Hematopoietic multipotent progenitor cell treated with erythropoietin and hydrocortisone succinate and interleukin-3 and kit ligand, for 17 days (in vitro differentiated cells): ENCODE results near the gene SNX19.

ENCODE experiments used
- DNase-seq: peaks from one replicate; pipeline ENCODE4 v3.0.0-alpha.2; 2015; ENCODE audit warnings: low spot score

The SNX19 gene

DNA sequence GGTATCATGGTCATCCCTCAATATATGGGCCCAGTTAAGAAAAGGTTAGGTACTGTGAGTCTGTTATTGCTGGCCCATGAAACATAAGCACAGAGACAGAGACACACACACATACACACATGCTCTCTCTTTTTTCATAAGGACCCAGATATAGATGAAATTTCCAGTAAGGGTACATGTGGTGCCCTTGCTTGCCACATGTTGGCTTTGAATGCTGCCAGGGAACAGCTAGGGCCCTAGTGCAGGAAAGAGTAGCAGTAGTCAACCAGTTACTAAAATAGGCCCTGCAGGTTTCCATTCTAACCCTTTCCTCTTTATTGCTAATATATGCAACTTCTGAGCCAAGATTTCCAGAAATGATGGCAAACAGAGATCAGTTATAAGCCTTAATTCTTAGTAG lies 9.1 kb downstream of the SNX19 start:
- DNase-seq = no peak

- no peak for DNase-seq
Measured at GRCh38 chr11:130906616-130907015, 9.7 kb downstream of the SNX19 start.

DNA sequence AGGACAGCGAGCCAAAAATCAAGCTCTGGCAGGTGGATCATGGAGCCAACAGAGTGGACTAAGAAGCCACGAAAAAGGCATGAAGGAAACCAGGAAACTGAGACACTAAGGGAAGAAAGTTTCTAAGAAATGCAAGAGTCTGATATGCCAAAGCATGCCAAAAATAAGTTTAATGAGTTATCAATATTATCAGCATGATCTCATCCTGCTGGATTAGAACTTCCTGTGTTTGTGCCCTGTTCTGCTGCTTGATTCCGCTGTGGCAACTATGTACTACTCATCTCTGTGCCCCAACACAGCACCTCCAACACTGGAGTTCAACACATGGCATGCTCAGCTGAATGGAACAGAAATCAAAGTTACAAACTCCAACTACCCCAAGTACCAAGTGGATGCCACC lies 10.8 kb downstream of the SNX19 start:
- DNase-seq = no peak

DNA sequence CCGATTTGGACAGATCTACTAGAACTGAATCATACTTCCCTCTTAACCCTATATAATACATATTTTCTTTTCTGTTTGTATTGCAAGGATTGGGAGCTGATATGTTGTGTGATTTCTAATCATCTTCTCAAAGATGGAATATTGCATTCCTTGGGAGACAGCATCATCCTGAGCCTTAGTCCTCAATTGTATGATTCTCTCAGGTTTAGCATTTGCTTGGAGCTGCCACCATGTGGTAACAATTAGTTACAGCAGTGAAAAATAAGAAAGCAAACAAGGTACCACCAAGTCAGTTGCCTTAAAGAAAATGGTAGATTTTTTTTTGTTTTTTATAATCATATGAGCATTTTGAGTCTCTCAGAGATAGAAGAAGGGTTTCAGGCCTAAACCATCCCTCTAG lies 11.9 kb downstream of the SNX19 start:
- DNase-seq = no peak

- DNase-seq = no peak
Measured at GRCh38 chr11:130902380-130902779, 13.9 kb downstream of the SNX19 start.

- no peak for DNase-seq
Measured at GRCh38 chr11:130899106-130899505, 17.2 kb downstream of the SNX19 start.

GRCh38 chr11:130897262-130898182 lies 18.8 kb downstream of the SNX19 start:
- DNase-seq = no peak

DNA sequence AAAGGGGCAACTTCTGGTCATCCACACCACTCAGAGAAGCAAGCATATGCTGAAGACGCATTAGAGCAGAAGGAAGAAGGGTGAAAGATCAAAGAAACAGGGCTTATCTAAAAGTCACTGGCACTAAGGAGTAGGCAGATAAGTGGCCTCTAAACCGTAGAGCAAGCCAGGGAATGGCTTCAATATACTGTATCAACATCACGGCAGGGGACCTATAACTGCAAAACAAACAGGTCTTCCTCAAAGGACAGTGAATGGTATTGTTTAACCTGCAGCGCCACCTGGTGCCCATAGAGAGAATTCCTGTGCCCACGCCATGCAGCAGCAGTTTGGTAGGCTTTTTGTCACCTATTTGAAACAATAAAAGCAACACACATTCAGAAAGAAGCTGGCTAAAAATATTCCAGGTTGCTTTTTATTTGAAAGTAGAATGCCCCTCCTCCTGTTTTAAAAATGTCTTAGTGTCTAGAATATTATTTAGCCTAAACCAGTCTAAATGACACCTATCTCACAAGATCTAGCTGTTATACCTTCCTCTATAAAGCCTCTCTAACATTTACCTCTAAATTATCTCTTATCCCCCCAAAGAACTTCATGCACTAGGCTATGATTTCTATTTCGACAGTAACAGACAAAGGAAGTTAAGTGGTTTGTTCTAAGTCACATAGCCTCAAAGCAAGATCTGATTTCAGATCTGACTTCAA lies 21.8 kb downstream of the SNX19 start:
- peak; percentile 77 for DNase-seq

DNA sequence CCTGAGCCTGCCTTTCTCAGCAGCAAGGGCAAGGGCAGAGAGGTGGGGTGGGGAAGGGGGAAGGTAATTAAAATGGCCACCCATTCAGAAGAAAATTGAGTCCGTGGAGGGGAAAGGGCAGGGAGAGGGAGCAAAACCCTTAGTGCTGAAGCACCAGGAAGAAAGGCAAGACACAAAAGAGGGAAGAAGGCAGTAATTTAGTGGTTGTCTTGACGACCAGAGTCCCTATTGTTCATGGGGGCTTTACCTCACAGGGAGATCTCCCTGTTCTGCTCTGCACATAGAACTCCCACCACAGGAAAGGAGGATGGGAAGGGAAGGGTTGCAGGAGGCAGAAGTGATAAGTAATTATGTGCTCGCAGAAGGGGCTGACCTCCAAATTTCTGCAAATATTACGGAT lies 23.4 kb downstream of the SNX19 start:
- DNase-seq = no peak

DNA sequence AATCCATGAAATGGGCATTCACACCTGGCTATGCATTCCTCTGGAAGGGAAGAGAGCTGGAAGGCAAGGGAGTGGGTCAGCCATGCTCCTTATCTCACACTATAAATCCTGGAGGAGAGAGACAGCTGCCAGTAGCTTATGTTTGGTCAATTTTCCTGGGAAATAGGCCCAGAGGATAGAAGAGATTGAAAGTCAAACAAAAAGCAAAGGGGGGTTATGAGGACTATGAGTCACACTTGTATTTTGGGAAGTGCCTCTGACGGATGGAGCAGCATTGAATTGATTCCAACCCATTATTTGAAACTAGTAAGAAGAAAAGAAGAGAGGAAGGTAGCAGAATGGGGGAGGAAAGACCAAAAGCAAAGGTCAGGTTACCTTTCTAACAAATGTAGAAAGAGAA lies 25.0 kb downstream of the SNX19 start:
- no peak for DNase-seq

GRCh38 chr11:130890039-130890745 lies 26.1 kb downstream of the SNX19 start:
- DNase-seq = no peak

DNA sequence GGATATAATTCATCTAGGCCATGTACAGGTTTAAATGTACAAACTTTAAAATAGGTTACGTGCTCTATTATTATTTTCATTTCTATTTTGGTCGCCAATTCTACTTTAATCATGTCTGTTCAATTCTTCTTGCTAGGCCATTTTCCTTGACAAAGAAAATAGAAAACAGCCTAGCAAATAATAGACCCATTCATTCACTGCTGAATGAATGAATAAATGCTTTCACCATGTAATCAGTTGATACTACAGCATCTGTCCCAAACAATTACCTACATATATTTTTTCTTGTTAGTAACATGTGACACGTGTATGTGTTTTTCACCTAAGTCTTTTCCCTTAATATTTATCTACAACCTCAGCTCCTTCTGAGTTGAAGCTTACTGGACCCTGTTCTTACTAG lies 27.5 kb downstream of the SNX19 start:
- no peak for DNase-seq

GRCh38 chr11:130886704-130887103 lies 29.6 kb downstream of the SNX19 start:
- DNase-seq = no peak

GRCh38 chr11:130882138-130882551 lies 34.1 kb downstream of the SNX19 start:
- no peak for DNase-seq

DNA sequence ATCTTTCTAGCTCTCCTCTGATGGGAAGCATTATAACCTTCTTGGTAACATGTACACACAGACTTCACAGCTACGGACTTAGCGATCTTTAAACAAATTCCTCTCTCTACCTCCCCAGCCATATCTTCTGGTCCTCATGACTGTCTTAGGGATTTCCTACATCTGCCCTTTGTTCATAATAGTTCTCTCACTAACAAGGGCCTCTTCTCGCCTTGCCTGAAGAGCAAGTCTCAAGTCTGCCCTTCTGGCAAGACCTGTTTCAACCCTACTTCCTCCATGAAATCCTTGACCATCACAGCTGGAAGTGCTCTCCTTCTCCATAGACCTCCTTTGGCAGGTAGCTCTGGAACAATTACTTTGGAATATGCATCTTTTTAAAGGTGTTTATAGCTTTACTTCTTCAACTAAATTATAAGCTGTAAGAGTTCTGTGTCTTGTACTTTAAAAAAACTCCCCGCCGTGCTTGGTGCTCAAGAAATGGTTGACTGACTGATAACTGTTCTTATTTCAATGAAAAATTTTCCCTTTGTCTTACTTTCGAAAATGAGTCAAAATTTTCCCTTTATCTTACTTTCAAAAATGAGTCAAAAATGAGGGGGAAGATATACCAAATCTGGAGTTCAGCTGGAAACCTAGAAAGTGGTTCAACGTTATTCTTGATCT lies 34.7 kb downstream of the SNX19 start:
- DNase-seq = no peak

DNA sequence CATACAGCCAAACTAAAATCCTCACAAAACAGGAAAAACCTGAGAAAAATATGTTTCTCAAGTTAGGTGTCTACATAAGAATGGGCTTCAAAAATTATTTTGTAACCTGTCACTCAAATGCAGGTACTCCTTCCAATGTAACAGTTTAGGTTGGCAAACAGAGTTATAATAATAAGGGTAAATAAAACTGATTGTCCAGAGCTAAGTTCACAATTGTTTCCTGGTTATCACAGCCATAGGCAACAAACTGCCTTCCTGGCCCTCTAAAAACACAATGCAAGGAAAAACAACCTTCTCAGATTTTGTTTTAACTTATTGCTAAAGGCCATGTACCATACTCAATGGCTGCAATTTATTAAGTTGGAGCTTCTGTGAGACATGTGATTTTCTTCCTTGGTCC lies 36.4 kb downstream of the SNX19 start:
- DNase-seq = no peak

- no peak for DNase-seq
Measured at GRCh38 chr11:130876931-130877915, 39.1 kb downstream of the SNX19 start.

- no peak for DNase-seq
Measured at GRCh38 chr11:130876100-130876499, 40.2 kb downstream of the SNX19 start.

- no peak for DNase-seq
Measured at GRCh38 chr11:130874955-130875531, 41.2 kb downstream of the SNX19 start.

DNA sequence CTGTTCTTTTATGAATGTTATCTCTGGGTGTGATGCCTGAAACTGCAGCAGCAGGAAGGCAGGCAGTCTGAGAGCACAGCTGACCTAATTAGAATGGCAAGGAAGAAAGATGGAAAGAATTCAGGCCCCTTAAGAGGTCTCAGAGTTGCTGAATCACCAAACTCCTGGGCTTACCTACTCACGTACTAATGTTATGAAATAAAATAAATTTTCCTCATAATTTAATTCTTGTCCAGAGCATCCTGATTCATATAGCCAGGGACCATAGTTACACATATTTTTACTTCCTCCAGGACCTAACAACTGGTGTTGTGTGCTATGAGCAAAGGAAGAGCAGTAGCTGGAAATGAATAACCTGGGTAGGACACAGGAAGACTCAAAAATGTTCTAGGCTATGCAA lies 41.9 kb downstream of the SNX19 start:
- DNase-seq = no peak

- DNase-seq = no peak
Measured at GRCh38 chr11:130873761-130874160, 42.5 kb downstream of the SNX19 start.
